Neural crest cell (in vitro differentiated cells): ENCODE measurements around the gene MARCO. TPM values are rescaled to one million over a fixed set of nuclear protein-coding genes. Genes with fewer than 3 reads are reported as not detected.

Experiments
- DNase-seq: peaks from one replicate; pipeline ENCODE4 v3.0.0; 2021; ENCODE audit warnings: low read depth, mixed read lengths, low spot score
- H3K27ac Mint-ChIP-seq: one replicate; pipeline ENCODE4 v1.8.0; 2021; ENCODE audit warnings: mild to moderate bottlenecking, mixed read lengths; ENCODE audit not compliant: unreplicated experiment
- H3K27me3 Mint-ChIP-seq: 2 replicates; pipeline ENCODE4 v1.8.0; 2021; ENCODE audit warnings: low read depth, mild to moderate bottlenecking, mixed read lengths
- H3K36me3 Mint-ChIP-seq: 2 replicates; pipeline ENCODE4 v1.8.0; 2021; ENCODE audit warnings: low read depth, mild to moderate bottlenecking, mixed read lengths
- H3K4me1 Mint-ChIP-seq: 2 replicates; pipeline ENCODE4 v1.8.0; 2021; ENCODE audit warnings: mixed read lengths
- H3K4me3 Mint-ChIP-seq: one replicate; pipeline ENCODE4 v1.8.0; 2021; ENCODE audit warnings: mild to moderate bottlenecking, mixed read lengths
- H3K9me3 Mint-ChIP-seq: 2 replicates; pipeline ENCODE4 v1.8.0; 2021; ENCODE audit warnings: mixed read lengths
- CTCF ChIP-seq: fragments of 200-600 bp; sonication (generic); conservative IDR thresholded peaks from 2 replicates; pipeline ENCODE4 v1.5.0; 2021; ENCODE audit warnings: antibody characterized with exemption, mild to moderate bottlenecking
- total RNA-seq: library from RNA; stranded (reverse); gene quantifications from 2 replicates; pipeline ENCODE4 v1.2.1, GENCODE V29; 2021

The MARCO gene
- total RNA-seq, 1 donor from 2014 or later, result 0.54 TPM

- no peak overlapping the region for H3K27ac Mint-ChIP-seq
These were observed 20.3 kb upstream of the MARCO start for GRCh38 chr2:118921646-118922045.

GRCh38 chr2:118922254-118922653 lies 19.7 kb upstream of the MARCO start:
- Mint-ChIP-seq H3K27ac (no peak overlapping the region), H3K4me3 (no peak overlapping the region), H3K4me1 (no peaks in the 10 kb centered on the region), H3K36me3 (no peaks in the 10 kb centered on the region), H3K27me3 (peaks cover 30% of the 10 kb centered on the region), H3K9me3 (no peaks in the 10 kb centered on the region)
- no peak for DNase-seq
- TF ChIP-seq CTCF, result no peak

More at GRCh38 chr2:118921646-118922045, 20.3 kb upstream of the MARCO start:
- no peaks in the 10 kb centered on the region for H3K9me3 Mint-ChIP-seq
- H3K4me1 Mint-ChIP-seq, result no peaks in the 10 kb centered on the region
- peaks cover 25% of the 10 kb centered on the region for H3K27me3 Mint-ChIP-seq
- no peaks in the 10 kb centered on the region for H3K36me3 Mint-ChIP-seq
- DNase-seq, result no peak
- TF ChIP-seq CTCF, result no peak
- no peak overlapping the region for H3K4me3 Mint-ChIP-seq

- Mint-ChIP-seq H3K27me3 (peaks cover 30% of the 10 kb centered on the region), H3K36me3 (no peaks in the 10 kb centered on the region), H3K4me3 (no peak overlapping the region), H3K4me1 (no peaks in the 10 kb centered on the region), H3K27ac (no peak overlapping the region), H3K9me3 (no peaks in the 10 kb centered on the region)
- TF ChIP-seq CTCF, result no peak
- no peak for DNase-seq
These were observed 18.6 kb upstream of the MARCO start for GRCh38 chr2:118923371-118923770.

GRCh38 chr2:118925476-118925875 lies 16.5 kb upstream of the MARCO start:
- H3K4me1 Mint-ChIP-seq, result no peaks in the 10 kb centered on the region
- TF ChIP-seq CTCF, result no peak
- DNase-seq, result no peak
- no peak overlapping the region for H3K4me3 Mint-ChIP-seq
- peaks cover 4% of the 10 kb centered on the region for H3K9me3 Mint-ChIP-seq
- no peak overlapping the region for H3K27ac Mint-ChIP-seq
- H3K27me3 Mint-ChIP-seq, result peaks cover 43% of the 10 kb centered on the region
- H3K36me3 Mint-ChIP-seq, result peaks cover 2% of the 10 kb centered on the region

- no peak overlapping the region for H3K27ac Mint-ChIP-seq
- peaks cover 2% of the 10 kb centered on the region for H3K36me3 Mint-ChIP-seq
- no peaks in the 10 kb centered on the region for H3K4me1 Mint-ChIP-seq
- H3K4me3 Mint-ChIP-seq, result no peak overlapping the region
- no peak for TF ChIP-seq CTCF
- peaks cover 4% of the 10 kb centered on the region for H3K9me3 Mint-ChIP-seq
- peaks cover 46% of the 10 kb centered on the region for H3K27me3 Mint-ChIP-seq
- DNase-seq, result no peak
These were observed 16.0 kb upstream of the MARCO start for GRCh38 chr2:118925981-118926380.

GRCh38 chr2:118929059-118929458 lies 12.9 kb upstream of the MARCO start:
- Mint-ChIP-seq H3K27ac (no peak overlapping the region), H3K36me3 (peaks cover 2% of the 10 kb centered on the region), H3K4me1 (no peaks in the 10 kb centered on the region), H3K9me3 (peaks cover 4% of the 10 kb centered on the region), H3K27me3 (peaks cover 34% of the 10 kb centered on the region), H3K4me3 (no peak overlapping the region)
- no peak for DNase-seq
- TF ChIP-seq CTCF, result no peak
